ENCODE measurements around the gene SPDEF. TPM values are rescaled to one million over a fixed set of nuclear protein-coding genes. Genes with fewer than 3 reads are reported as not detected.

SPDEF gene
- total RNA-seq, 1 donor from 2014 or later: not detected

GRCh38 chr6:34562861-34563512 lies 6.9 kb upstream of the SPDEF start:
- DNase-seq: no peak

- DNase-seq: no peak
Measured at GRCh38 chr6:34562350-34562749, 6.2 kb upstream of the SPDEF start.

- DNase-seq: no peak
Measured at GRCh38 chr6:34561227-34561530, 5.0 kb upstream of the SPDEF start.

GRCh38 chr6:34560366-34561226 lies 4.5 kb upstream of the SPDEF start:
- DNase-seq: no peak

GRCh38 chr6:34559651-34560365 lies 3.7 kb upstream of the SPDEF start:
- DNase-seq: no peak

GRCh38 chr6:34558172-34558714 lies 2.1 kb upstream of the SPDEF start:
- no peak for DNase-seq

GRCh38 chr6:34557228-34557627 lies 1.1 kb upstream of the SPDEF start:
- no peak for DNase-seq

- DNase-seq: no peak
Measured at GRCh38 chr6:34556493-34556892, 364 bp upstream of the SPDEF start.

- DNase-seq: no peak
Measured at GRCh38 chr6:34555328-34555727, 801 bp downstream of the SPDEF start.

GRCh38 chr6:34555007-34555322 lies 1.2 kb downstream of the SPDEF start:
- no peak for DNase-seq

GRCh38 chr6:34554291-34555006 lies 1.7 kb downstream of the SPDEF start:
- DNase-seq: no peak

GRCh38 chr6:34553750-34554149 lies 2.4 kb downstream of the SPDEF start:
- no peak for DNase-seq

- DNase-seq: no peak
Measured at GRCh38 chr6:34553146-34553545, 3.0 kb downstream of the SPDEF start.

- no peak for DNase-seq
Measured at GRCh38 chr6:34552620-34553019, 3.5 kb downstream of the SPDEF start.

GRCh38 chr6:34551720-34552119 lies 4.4 kb downstream of the SPDEF start:
- no peak for DNase-seq

- DNase-seq: no peak
Measured at GRCh38 chr6:34549804-34550202, 6.3 kb downstream of the SPDEF start.

- DNase-seq: no peak
Measured at GRCh38 chr6:34549026-34549803, 6.9 kb downstream of the SPDEF start.

GRCh38 chr6:34547701-34548644 lies 8.2 kb downstream of the SPDEF start:
- DNase-seq: no peak

GRCh38 chr6:34546551-34547321 lies 9.4 kb downstream of the SPDEF start:
- no peak for DNase-seq
